T-helper 9 cell (primary cell): Measurements from ENCODE around the gene LRRC47.

Experiments
- DNase-seq: peaks from one replicate; pipeline ENCODE4 v3.0.0-alpha.2; 2020

Gene LRRC47

DNA sequence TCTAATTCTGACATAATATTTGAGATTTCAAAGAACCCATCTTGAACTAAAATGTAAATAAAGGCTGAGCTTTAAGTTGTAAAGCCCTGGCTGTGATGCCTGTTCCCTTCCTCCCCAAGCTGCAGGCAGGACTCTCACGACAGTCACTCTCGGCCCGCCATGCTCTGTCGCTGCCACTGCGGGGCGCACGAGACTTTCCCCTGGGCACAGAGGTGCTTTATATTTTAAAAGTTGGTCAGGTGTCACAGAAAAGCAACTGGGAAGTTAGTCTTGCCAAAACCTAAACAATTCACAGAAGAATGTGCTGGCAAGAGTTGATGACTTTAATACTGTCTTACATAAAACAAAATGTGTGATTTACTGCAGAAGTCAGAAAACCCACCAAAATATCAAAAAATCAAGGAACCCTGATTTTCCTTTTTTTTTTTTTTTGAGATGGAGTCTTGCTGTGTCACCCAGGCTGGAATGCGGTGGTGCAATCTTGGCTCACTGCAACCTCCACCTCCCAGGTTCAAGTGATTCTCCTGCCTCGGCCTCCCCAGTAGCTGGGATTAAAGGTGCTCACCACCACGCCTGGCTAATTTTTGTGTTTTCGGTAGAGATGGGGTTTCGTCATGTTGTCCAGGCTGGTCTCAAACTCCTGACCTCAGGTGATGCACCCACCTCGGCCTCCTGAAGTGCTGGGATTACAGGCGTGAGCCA lies 10.7 kb downstream of the LRRC47 start:
- no peak for DNase-seq

DNA sequence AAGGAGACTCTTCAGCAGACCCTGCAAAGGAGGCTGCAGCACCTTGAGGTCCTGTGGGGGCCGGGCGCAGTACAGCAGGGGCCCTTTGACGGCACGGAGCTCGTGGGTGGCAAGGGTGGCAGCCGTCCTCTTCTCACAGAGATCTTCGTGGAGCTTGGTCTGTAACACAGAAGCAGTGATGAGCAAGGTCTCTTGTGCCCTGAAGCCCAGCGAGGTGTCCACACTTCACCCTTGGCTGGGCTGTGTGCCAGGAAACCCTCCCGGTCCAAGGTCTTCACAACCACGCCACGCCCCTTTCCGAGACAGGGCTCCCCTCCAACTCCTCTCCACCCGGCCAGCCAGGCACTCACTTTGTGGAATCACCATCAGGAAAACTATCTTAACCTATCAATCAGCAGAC lies 11.3 kb downstream of the LRRC47 start:
- DNase-seq, result no peak

DNA sequence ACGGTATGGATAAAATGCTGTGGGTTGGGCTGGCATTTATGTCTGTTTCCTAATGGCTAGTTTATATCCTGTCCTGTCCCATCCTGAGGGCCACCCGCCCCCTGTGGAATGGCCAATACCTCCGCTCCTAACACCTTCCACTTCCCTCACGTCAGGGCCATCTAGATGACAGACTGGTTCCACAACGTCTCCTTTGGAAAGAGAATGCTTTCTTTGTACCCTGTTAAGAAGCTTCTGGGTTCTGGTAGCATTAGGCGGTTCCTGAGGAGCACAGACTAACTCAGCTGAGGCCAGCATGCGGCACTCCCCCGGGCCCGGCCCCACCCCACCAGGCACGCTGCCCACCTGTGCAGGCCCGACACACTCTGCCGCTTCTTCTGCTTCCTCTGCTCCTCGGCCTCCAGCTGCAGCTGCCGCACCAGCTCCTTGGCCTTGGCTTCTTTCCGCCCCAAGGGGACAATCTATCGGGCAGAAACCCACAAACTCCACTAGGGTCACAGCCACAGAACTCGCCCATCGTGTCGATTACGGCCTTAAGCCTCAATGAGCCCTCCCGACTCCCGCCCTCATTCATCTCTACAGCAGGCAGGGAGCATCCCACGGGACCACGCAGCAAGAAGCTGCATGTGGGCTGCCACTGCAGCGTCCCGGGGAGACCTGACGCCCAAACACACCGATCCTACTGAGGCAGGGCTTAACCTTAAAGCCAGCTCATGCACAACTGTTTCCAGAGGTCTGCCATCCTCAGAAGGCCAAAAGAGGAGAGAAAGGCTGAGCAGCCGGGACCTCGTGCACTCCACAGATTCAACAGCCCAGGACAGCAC lies 12.4 kb downstream of the LRRC47 start:
- no peak for DNase-seq

DNA sequence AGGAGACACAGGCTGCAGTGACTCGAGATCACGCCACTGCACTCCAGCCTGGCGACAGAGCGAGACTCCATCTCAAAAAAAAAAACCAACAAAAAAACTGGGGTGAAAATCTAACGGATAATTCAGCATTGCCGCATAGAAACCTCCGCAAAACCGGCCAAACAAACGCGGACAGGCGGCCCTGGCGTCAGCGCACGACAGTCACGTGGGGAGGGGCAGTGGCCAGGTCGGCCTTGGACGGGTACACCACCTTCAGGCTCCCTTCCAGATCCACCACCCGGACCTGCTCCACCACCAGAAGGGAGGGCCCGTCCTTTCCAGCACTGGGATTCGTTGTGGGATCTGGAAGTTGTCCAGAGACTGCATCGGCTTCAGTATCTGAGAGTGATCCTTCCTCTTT lies 15.4 kb downstream of the LRRC47 start:
- DNase-seq, result no peak

DNA sequence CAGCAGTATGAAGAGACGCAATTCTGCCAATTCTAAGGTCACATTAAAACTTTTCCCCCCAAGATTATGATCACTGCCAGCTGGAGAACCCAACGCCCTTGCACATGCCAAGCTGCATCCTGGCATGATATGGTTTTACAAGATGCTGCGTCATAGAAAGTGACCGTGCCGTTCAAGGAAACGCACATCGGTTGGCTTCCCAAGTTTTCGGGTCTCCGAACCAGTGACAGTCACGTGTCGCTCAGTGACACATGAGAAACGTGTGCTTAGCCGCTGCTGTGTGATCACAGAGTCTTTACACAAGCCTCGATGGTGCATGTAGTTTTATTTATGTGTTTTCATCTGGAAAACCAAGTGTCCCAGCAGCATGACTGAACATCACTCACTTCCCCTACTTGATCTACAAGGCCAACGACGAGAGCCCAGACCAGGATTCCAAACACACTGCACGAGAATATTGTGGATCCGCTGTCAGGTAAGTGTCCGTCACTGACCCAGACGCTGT lies 16.3 kb downstream of the LRRC47 start:
- DNase-seq, result no peak

DNA sequence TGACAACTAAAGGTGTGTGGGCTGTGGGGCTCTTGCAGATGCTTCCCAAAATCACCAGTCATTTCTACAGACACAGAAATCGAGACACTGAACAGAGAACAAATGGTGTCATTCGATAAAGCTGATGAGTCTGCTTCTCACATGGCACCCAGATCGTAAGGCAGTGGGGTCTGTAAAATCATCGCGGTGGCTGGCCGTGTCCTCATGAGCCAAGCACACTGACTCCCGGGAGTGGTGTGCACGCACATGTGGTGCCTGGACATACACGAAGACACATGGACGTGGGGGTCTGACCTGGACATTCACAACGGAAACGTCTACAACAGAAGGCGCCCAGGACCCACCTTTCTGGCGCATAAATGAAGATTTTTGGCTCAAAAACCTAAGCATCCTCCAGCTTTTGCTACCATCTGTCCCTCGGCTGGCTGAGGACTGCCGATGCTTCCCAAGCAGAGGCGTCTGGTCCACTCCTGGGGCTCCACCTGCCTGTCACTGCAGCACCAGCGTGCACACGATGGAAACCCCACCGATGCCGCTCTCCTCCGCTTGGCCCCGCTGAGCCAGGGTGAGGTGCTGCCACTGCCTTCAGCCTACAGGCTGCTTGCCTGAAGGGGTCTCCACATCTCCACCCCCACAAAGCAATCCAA lies 16.9 kb downstream of the LRRC47 start:
- no peak for DNase-seq

DNA sequence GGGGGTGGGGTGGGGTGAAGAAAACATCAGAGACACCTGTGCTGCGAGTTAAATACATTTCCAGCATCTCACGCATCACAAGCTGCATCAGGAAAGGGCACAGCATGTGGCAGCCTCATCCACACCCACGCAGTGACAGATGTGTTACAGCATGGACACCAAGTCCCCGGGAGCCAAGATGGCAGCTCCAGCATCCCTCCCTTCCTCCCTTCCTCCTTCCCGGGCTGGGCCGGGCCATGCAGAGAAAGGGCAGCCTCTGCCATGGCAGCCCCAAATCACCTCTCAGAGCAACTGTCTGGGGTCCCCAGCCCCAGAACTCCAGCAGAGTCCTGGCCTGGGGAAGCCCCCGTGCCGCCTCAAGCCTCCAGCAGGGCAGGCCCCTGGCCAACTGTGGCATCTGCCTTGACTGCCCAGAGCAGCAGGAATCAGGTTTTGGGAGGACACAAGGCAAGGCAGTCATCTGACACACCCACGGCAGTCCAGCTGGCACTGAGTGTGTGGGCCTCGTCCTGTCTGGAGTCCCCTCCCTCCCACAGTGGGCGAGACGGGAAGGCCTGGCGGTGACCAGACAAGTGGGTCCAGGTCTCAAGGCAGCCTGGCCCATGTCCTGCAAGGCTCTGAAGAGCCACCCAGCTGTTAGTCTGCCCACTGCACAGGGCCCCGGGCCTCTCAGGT lies 17.6 kb downstream of the LRRC47 start:
- DNase-seq, result no peak

DNA sequence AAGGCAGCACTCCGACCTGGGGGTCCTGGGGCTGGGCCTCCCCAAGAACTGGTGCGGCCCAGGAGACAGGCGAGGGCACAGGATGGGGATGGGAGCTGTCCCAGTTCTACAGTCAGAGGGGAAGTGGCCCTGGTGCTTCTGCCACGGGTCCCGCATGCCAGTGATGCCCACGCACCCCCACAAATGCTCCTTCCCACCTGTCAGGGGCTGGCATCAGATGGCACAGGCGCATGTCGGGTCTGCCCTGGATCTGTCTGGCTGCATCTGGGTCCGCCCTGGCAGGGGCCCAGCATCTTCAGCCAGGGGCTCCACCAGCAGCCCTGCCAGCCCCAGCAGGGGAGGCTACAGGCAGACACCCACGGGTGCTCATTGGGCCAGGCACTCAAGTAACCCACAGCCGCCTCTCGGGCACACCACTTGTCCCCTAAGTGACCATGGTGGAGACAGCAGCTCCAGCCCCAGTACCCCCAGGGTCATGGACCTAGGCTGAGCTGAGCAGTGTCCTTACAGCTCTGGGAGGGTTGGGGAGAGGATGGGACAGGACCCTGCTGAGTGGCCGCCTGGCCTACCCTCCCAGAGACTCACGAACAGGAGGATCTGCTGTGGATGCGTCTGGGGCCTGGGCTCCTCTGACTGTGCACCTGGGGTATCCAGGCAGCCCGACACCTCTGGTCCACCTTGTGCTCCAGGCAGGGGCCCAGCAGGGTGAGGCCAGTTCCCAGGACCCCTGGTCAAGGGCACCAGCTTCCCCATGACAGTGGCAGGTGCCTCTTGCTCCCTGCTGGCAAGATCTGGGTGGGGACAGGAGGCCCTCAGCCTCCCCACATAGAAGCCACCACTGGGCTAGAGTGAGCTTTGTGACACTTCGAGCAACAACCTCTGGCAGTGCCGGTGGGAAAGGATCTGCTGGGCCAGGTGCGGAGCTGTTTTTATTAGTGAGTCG lies 18.4 kb downstream of the LRRC47 start:
- DNase-seq, result no peak

DNA sequence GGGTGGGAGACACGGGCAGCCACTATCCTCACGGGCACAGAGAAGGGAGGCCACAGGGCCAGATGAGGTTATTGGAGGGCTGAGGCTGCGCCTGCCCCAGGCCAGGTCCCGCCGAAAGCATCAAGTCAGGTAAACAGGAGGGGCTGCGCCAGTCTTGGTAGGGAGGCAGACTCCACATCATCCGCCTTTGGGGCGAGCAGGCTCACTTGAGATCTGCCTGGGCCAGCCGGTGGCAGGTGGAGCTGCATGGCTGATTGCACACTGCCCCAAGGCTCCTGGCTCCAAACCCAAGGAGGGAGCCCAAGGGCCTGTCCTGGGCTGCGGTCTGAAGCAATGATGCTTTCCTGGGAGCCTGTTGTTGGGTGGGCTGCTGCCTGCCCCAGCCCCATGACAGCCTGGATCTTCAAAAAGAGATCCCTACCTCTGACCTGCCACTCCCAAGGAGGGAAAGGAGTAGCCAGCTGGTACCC lies 19.2 kb downstream of the LRRC47 start:
- no peak for DNase-seq

DNA sequence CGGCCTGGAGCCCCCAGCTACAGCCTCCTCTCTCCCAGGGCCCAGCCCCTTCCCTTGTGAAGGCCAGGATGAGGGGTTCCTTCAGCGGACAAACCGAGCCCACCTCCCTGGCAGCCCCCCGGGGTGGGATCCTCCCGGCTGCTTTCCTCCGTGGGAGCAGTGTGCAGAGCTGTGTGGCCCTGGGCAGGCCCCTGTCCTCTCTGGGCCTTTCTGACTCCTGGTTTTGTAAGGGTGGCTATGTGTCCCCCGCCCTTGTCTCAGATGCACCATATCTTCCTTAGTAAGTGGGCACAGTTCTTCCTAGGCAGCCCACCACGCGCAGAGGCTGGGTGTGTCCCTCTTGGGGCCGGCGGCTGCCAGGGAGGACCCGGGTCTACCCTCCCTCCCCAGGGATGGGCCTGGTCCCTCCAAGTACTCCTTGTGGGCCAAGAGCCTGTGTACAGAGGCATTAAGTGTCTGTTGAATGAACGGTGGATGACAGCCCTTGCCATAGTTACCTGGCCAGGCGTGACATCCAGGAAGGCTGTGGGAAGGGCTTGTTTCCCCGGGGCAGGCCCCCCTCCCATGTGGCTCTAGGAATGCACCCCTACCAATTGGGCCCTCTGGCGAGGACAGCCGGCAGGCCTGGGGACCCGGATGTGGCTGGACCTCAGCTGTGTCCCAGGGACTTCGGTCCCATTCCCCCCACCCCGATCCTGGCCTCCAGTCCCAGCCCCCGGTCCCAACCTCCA lies 19.9 kb downstream of the LRRC47 start:
- DNase-seq, result no peak

DNA sequence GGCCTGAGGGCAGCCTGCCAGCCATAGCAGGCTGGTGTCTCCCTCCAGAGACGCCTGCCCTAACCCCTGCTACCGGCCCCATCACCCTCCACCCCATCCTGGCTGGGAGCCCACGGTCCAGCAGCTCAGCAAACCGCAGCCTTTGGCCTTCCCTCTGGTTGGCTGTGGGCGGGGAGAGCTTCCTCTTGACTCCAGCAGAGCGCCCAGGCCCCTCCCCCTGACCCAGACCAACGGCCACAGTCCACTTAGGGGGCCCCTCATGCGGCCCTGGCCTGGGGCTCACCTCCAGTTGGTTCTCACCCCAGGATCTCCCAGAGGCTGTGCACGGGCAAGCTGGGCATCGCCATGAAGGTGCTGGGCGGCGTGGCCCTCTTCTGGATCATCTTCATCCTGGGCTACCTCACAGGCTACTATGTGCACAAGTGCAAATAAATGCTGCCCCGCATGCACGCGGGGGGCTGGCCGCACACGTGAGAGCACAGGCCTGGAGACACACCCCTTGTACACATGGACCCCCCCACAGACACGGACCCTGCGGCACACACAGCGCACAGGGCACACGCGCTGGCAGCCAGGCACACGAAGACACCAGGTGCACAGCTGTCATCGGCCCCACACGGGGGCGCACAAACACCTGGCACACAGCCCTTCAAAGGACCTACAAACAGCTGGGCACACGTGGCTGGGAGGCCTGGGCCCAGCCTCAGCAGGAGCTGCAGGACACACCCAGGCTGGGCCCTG lies 20.6 kb downstream of the LRRC47 start:
- DNase-seq, result peak; percentile 29

DNA sequence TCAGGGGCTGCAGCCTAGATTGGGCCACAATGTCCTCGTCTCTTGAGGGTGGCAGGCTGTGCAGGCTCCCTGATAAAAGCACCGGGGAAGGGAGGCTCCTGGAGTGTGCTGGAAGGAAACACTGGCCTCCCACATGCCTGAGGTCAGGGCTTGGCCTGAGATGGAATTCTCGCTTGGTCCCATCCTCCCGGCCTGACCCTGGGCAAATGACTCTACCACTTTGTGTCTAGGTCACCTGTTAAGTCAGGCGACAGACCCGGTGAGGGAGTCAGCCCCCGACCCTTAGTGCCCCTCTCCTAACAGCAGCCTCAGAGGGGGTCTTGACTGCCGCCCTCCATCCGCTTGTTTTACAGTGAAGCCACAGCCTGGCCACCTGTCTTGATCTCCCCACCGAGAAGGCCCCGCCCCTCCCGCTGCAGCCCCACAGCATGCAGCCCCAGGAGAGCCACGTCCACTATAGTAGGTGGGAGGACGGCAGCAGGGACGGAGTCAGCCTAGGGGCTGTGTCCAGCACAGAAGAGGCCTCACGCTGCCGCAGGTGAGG lies 21.3 kb downstream of the LRRC47 start:
- DNase-seq, result no peak

DNA sequence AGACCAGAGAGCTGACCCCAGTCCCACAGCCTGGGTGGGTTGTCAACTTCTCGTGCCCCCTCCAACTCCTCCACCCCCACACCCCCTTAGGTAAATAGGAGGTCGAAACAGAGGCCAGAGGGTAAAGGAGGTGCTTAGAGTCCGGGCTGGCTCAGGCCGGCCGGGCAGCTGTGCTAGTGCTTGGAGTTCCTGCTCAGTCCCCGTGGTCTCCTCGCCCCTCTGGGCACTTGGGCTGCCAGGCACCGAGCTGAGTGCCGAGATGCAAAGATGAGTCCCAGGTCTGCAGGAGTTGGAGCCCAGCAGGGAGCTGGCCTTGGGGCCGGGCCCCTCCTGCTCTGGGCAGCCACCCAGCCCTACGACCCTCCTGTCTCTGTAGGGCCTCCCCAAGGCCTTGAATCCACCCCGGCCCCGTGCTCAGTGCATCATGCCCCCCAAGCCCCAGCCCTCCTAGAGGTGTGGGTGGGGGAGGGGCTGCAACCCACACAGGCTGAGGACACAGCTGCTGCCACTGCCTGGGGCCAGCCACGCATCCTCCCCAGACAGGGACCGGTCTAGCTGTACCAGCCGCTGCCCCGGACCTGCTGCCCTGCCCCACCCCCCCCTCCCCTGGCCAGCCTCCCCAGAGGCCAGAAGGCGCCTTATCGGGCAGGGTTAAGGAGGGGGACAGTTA lies 21.9 kb downstream of the LRRC47 start:
- DNase-seq, result no peak

DNA sequence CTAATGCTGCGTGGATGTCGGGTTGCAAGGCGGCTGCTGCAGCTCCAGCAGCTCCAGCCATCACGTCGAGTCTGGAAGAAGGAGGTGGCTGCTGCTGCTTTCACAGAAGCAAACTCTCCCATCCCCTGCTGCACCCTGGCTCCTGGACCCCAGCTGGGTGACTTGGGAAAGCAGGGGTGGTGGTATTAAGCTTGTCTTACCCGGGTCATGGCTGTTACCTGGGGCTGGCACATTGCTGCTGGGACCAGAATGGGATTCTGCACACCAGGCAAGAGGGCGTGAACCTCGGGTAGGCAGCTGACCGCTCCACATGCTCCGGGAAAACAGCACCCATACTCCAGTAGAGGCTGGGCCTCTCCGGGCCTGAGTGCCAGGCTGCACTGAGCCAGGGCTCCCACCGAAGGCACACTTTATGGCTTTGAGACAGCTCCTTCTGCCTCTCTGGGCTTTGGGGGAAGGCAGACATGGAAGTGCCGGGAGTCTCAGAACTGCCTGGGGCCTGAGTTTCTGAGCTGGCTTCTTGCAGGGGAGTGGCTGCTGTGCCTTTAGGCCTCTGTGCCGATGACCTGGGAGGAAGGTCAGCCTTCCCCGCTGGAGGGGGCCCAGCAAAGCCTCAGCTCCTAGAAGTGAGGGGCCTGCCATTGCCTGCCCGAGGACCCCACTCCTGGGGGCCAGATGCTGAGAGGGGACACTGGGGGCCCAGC lies 22.6 kb downstream of the LRRC47 start:
- DNase-seq, result no peak

DNA sequence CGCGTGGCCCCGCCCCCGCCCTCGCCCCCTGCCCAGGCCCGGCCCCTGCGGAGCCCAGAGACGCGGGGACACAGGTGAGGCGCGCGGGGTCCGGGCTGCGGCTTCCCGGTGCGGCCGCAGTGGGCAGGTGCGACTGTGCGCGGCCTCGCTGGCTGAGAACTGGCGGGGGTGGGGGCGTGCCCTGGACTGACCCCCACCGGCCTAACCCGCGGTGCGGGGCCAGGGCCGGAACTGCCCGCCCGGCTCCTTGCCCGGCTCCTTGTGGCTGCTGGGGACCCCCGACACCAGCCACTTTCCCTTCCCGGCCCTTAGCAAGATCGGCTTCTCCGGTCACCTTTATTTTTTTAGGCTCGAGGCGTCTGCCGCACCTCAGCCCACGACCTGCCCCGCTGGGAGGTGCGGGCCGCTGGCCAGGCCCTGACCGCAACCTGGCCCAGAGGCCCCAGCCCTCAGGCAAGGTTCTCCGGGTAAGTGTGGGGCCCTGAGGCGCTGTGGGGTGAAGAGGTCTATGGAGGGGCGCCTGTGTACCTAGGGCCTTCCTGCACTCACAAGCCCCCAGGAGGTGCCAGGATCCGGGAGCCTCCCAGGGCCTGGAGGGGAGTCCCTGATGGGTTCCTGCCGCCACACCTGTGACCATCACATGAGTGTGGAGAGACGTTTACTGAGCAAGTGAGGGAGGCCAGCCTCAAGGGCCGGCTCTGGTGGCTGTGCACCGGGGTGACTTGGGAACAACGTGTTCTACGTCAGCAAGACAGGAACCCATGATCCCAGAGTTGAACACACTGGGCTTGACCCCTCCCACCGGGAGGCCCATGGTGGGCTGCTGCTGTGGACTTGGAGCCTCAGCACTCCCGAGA lies 23.4 kb downstream of the LRRC47 start, which contains the start of gene SMIM1:
TSS of gene SMIM1 (plus strand) at position 35 of the 857 bp plus-strand sequence. CDS start 2,625 bp downstream, outside the sequence.
- DNase-seq, result no peak

DNA sequence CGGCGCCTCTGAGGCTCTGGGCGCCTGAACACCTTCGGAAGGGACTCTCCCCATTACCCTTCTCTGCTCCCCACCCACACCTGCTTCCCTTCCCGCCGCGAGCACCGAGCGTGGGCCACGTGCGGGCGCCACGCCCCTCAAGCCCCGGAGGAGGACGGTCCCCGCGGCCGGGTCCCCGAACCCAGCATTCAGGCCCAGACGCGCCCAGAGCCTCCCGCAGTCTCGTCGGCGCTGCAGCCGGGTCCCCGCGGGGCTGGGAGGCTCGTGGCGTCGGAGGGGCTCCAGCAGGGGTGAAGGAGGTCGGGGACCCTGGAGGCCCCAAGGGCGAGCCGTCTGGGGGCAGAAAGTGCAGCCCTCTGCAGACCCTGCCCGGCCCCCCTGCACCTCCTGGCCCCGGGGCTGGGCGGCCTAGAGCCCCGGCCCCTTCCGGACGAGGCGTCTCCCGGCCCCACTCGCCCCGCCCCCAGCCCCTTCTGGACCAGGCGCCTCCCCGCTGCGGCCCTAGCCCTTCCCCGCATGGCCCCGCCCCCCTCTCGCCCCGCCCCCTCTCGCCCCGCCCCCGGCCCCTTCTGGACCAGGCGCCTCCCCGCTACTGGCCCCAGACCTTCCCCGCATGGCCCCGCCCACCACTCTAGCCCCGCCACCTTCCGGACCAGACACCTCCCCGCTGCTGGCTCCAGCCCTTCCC lies 24.1 kb downstream of the LRRC47 start:
- peak; percentile 84 for DNase-seq
